ENCODE results near the gene PPP2R2C.

Gene PPP2R2C

DNA sequence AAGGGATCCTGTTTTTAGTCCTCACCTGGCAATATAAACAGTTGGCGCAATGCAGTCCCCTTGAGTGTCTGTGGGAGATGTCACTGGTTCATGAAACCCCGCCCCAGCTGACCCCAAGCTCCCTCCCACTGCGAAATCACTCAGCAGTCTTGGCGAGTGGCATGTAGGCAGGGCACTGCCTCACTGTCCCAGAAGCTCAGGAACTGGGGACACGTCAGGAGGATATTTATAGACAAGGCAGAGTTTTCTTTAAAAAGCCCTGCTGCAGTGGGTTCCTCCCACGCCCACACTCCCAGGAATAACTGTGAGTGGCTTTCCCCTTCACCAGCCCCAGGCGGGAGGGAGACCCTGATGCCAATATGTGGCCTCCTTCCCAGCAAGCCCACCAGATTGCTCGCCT is 44.3 kb upstream of the PPP2R2C start:
- H3K27me3 ChIP-seq (ENCODE audit: insufficient read depth, poor library complexity, severe bottlenecking): no peaks in the 10 kb centered on the region
- ATAC-seq (ENCODE audit: low read depth) (no peak), DNase-seq (ENCODE audit: low spot score) (no peak)
- no peaks in the 10 kb centered on the region for H3K9me3 ChIP-seq (ENCODE audit: severe bottlenecking)
- no peak overlapping the region for H3K27ac ChIP-seq (ENCODE audit: poor library complexity, severe bottlenecking)
- no peak overlapping the region for H3K4me3 ChIP-seq (ENCODE audit: severe bottlenecking)
- no peaks in the 10 kb centered on the region for H3K36me3 ChIP-seq (ENCODE audit: low read depth)
- TF ChIP-seq, protein P1, sequence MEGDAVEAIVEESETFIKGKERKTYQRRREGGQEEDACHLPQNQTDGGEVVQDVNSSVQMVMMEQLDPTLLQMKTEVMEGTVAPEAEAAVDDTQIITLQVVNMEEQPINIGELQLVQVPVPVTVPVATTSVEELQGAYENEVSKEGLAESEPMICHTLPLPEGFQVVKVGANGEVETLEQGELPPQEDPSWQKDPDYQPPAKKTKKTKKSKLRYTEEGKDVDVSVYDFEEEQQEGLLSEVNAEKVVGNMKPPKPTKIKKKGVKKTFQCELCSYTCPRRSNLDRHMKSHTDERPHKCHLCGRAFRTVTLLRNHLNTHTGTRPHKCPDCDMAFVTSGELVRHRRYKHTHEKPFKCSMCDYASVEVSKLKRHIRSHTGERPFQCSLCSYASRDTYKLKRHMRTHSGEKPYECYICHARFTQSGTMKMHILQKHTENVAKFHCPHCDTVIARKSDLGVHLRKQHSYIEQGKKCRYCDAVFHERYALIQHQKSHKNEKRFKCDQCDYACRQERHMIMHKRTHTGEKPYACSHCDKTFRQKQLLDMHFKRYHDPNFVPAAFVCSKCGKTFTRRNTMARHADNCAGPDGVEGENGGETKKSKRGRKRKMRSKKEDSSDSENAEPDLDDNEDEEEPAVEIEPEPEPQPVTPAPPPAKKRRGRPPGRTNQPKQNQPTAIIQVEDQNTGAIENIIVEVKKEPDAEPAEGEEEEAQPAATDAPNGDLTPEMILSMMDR (IDR thresholded peaks at IDR 0.05; ENCODE audit: poor library complexity, severe bottlenecking): no peak
- no peaks in the 10 kb centered on the region for H3K4me1 ChIP-seq (ENCODE audit: insufficient read depth, poor library complexity, severe bottlenecking)

DNA sequence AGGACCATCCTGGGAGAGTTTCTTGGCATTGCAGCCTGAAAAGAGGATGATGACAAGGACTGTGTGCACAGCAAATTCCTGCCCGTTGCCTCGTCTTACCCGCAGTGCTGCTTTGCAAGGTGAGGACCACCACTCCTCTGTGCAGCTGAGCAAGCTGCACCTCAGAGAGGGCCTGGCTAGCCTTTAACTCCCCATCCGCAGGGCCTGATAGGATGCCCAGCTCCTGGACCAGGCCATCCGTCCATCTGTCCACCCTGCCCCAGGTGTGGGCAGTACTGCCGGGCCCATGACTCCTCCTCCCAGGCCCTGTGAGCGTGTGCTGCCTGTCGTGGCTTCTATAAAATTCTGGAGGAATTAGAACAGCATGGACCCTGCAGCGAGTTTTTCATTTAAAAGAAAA is 43.9 kb upstream of the PPP2R2C start:
- Histone ChIP-seq H3K27me3 (ENCODE audit: insufficient read depth, poor library complexity, severe bottlenecking) (no peaks in the 10 kb centered on the region), H3K4me1 (ENCODE audit: insufficient read depth, poor library complexity, severe bottlenecking) (no peaks in the 10 kb centered on the region), H3K36me3 (ENCODE audit: low read depth) (no peaks in the 10 kb centered on the region), H3K9me3 (ENCODE audit: severe bottlenecking) (no peaks in the 10 kb centered on the region), H3K4me3 (ENCODE audit: severe bottlenecking) (no peak overlapping the region), H3K27ac (ENCODE audit: poor library complexity, severe bottlenecking) (no peak overlapping the region)
- ATAC-seq (ENCODE audit: low read depth): no peak
- TF ChIP-seq, protein P1 (IDR thresholded peaks at IDR 0.05; ENCODE audit: poor library complexity, severe bottlenecking): no peak
- no peak for DNase-seq (ENCODE audit: low spot score)

DNA sequence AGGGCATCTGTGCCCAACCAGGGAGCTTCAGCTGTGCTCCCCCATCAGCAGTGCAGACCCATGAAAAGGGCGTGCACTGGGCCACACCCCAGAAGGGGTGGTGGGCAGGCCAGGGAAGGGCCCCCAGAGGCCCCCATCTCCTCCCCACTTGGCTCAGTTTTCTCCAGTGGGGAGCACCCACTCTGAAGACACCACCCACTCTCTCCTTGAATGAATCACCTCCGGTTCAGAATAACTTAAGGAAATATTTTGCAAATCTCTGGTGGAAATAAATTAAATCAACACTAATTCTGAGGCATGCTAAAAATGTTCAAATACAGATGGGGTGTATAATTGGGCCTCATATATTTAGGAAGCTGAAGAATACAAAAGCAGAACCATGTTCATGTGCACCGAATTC is 41.3 kb upstream of the PPP2R2C start:
- Histone ChIP-seq H3K4me1 (ENCODE audit: insufficient read depth, poor library complexity, severe bottlenecking) (no peaks in the 10 kb centered on the region), H3K9me3 (ENCODE audit: severe bottlenecking) (no peaks in the 10 kb centered on the region), H3K36me3 (ENCODE audit: low read depth) (no peaks in the 10 kb centered on the region), H3K27me3 (ENCODE audit: insufficient read depth, poor library complexity, severe bottlenecking) (no peaks in the 10 kb centered on the region), H3K27ac (ENCODE audit: poor library complexity, severe bottlenecking) (no peak overlapping the region), H3K4me3 (ENCODE audit: severe bottlenecking) (no peak overlapping the region)
- TF ChIP-seq, protein P1 (IDR thresholded peaks at IDR 0.05; ENCODE audit: poor library complexity, severe bottlenecking): no peak
- DNase-seq (ENCODE audit: low spot score) (no peak), ATAC-seq (ENCODE audit: low read depth) (no peak)

DNA sequence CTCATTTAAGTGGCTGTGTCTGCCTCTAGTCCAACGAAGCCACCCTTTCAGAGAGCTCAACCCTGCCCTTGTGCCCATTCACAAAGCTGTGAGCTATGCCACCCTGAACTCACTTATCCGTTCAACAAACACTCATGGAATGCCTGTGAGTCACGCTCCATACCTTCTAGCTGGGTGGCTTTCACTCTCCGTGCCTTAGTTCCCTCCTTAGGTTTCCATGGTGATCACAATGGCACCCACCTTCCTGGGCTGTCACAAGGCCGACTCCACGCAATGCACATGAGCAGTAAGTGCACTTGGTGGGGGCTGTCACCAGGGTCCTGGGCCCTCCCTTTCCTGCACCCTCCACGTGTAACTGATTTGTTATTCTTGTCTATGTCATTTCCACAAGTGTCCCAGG is 37.2 kb upstream of the PPP2R2C start:
- Histone ChIP-seq H3K4me3 (ENCODE audit: severe bottlenecking) (no peak overlapping the region), H3K4me1 (ENCODE audit: insufficient read depth, poor library complexity, severe bottlenecking) (no peaks in the 10 kb centered on the region), H3K9me3 (ENCODE audit: severe bottlenecking) (no peaks in the 10 kb centered on the region), H3K36me3 (ENCODE audit: low read depth) (no peaks in the 10 kb centered on the region), H3K27me3 (ENCODE audit: insufficient read depth, poor library complexity, severe bottlenecking) (no peaks in the 10 kb centered on the region), H3K27ac (ENCODE audit: poor library complexity, severe bottlenecking) (no peak overlapping the region)
- TF ChIP-seq, protein P1 (IDR thresholded peaks at IDR 0.05; ENCODE audit: poor library complexity, severe bottlenecking): no peak
- ATAC-seq (ENCODE audit: low read depth) (no peak), DNase-seq (ENCODE audit: low spot score) (no peak)

DNA sequence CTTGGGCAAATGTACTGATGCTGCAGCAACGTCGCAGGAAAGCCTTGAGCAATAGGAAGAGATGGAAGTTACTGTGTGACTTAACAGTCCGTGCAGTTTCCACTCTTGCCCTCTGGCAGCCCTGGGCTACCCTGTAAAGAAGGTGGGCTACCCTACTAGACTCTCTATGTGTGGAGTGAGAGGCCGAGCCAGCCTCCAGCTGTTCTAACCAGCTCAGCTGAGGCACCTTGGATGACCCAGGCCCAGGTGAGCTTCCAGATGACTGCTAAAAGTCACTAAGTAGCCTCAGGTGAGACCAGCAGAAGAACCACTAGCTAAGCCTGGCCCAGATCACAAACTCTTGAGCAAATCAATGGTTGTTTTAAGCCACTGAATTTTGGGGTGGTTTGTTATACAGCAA is 34.9 kb upstream of the PPP2R2C start:
- TF ChIP-seq, protein P1 (IDR thresholded peaks at IDR 0.05; ENCODE audit: poor library complexity, severe bottlenecking): no peak
- no peak for ATAC-seq (ENCODE audit: low read depth)
- Histone ChIP-seq H3K36me3 (ENCODE audit: low read depth) (no peaks in the 10 kb centered on the region), H3K27ac (ENCODE audit: poor library complexity, severe bottlenecking) (no peak overlapping the region), H3K4me3 (ENCODE audit: severe bottlenecking) (no peak overlapping the region), H3K9me3 (ENCODE audit: severe bottlenecking) (no peaks in the 10 kb centered on the region), H3K4me1 (ENCODE audit: insufficient read depth, poor library complexity, severe bottlenecking) (no peaks in the 10 kb centered on the region), H3K27me3 (ENCODE audit: insufficient read depth, poor library complexity, severe bottlenecking) (no peaks in the 10 kb centered on the region)
- DNase-seq (ENCODE audit: low spot score): no peak
